ENCODE data around the gene TMEM187. TPM values are rescaled to one million over a fixed set of nuclear protein-coding genes. Genes with fewer than 3 reads are reported as not detected.
"Not testable (repeated sequence)": the region's sequence is repeated elsewhere in the genome, so short reads cannot be mapped to it uniquely, and the experiment has no call there.

The TMEM187 gene
- total RNA-seq, 1 experiment from 2014 or later = 2.8 TPM

DNA sequence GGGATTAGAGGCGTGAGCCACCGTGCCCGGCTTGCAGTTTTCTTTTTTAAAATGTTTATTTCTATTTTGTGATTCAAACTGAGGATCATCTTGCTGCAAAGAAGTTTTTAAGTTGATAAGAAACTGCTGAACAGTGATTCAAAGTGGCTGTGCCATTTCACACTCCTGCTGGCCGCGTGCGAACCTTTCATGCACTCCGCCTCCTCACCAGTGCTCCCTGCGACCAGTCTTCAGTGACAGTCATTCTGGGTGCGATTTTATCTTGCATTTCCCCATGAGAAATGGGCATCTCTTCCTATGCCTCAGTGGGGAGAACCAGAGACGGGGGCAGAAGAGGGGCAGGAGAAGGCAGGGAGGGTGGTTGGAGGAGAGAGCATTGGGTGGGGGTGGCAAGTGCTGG, 21.4 kb downstream of the TMEM187 start:
- TF ChIP-seq, protein P1, sequence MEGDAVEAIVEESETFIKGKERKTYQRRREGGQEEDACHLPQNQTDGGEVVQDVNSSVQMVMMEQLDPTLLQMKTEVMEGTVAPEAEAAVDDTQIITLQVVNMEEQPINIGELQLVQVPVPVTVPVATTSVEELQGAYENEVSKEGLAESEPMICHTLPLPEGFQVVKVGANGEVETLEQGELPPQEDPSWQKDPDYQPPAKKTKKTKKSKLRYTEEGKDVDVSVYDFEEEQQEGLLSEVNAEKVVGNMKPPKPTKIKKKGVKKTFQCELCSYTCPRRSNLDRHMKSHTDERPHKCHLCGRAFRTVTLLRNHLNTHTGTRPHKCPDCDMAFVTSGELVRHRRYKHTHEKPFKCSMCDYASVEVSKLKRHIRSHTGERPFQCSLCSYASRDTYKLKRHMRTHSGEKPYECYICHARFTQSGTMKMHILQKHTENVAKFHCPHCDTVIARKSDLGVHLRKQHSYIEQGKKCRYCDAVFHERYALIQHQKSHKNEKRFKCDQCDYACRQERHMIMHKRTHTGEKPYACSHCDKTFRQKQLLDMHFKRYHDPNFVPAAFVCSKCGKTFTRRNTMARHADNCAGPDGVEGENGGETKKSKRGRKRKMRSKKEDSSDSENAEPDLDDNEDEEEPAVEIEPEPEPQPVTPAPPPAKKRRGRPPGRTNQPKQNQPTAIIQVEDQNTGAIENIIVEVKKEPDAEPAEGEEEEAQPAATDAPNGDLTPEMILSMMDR (conservative IDR thresholded peaks at IDR 0.05; ENCODE audit: low read depth, low read length) = no peak
- TF ChIP-seq EZH2 (IDR thresholded peaks at IDR 0.05; ENCODE audit: borderline replicate concordance, low read depth, low read length, poor library complexity, severe bottlenecking) = no peak

DNA sequence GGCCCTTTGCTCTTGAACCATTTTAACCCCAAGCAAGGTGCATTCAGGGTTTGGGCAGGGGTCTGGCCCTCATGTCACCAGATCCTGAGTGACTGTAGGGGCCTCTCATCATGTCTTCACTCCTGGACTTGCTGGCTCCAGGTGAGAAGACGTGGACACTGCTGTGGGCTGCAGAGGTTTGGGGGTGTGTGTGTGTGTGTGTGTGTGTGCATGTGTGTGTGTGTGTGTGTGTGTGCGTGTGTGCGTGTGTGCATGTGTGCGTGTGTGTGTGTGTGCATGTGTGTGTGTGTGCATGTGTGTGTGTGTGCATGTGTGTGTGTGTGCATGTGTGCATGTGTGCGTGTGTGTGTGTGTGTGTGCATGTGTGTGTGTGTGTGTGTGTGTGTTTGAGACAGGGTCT, 21.8 kb downstream of the TMEM187 start:
- H3K4me1 ChIP-seq (ENCODE audit: insufficient read depth, low read length, poor library complexity, severe bottlenecking); intact Hi-C loops (cut with micrococcal nuclease; ENCODE audit: unreplicated experiment); CTCF ChIA-PET; BruUV-seq (replicated peaks); H3K27me3 ChIP-seq (replicated peaks; ENCODE audit: insufficient read depth, low read depth, low read length, poor library complexity); H3K4me3 ChIP-seq (ENCODE audit: low read depth, low read length, poor library complexity, severe bottlenecking); DNase-seq (ENCODE audit: low spot score); H3K9me3 ChIP-seq (ENCODE audit: low read depth, low read length, poor library complexity, severe bottlenecking); POLR2A ChIA-PET (ENCODE audit: low non-redundant PET); H3K36me3 ChIP-seq (ENCODE audit: insufficient read depth, low read length, poor library complexity, severe bottlenecking); H3K27ac ChIP-seq (ENCODE audit: low read depth, low read length, poor library complexity, severe bottlenecking): not testable (repeated sequence)

More for the DNA sequence above, 21.4 kb downstream of the TMEM187 start:
- Histone ChIP-seq H3K4me1 (ENCODE audit: insufficient read depth, low read length, poor library complexity, severe bottlenecking) (no peaks in the 10 kb centered on the region), H3K9me3 (ENCODE audit: low read depth, low read length, poor library complexity, severe bottlenecking) (no peaks in the 10 kb centered on the region), H3K27me3 (replicated peaks; ENCODE audit: insufficient read depth, low read depth, low read length, poor library complexity) (peaks cover 4% of the 10 kb centered on the region), H3K36me3 (ENCODE audit: insufficient read depth, low read length, poor library complexity, severe bottlenecking) (no peaks in the 10 kb centered on the region), H3K27ac (ENCODE audit: low read depth, low read length, poor library complexity, severe bottlenecking) (no peak overlapping the region), H3K4me3 (ENCODE audit: low read depth, low read length, poor library complexity, severe bottlenecking) (no peak overlapping the region)
- POLR2A ChIA-PET (ENCODE audit: low non-redundant PET) = no interaction called here
- intact Hi-C loops (cut with micrococcal nuclease; ENCODE audit: unreplicated experiment) = no loop called here
- DNase-seq (ENCODE audit: low spot score) = no peak
- CTCF ChIA-PET = no interaction called here
- BruUV-seq (replicated peaks) = no TSS peak

DNA sequence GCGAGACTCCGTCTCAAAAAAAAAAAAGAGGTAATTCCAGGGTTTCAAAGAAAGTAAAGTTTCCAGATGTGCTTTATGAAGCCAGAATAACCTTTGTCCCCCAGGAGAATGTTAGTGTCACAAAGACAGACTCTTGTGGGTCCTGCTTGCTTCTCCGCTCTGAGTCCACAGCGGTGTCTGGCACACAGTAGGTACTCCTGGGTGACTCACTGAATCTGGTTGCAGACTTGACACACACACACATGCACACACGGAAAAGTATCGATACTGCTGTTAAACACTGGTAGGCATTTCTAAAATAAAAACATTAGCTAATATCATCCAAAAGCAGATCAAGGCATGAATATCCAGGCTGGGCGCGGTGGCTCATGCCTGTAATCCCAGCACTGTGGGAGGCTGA, 22.9 kb downstream of the TMEM187 start:
- Histone ChIP-seq H3K27ac (ENCODE audit: low read depth, low read length, poor library complexity, severe bottlenecking) (no peak overlapping the region), H3K4me1 (ENCODE audit: insufficient read depth, low read length, poor library complexity, severe bottlenecking) (no peaks in the 10 kb centered on the region), H3K36me3 (ENCODE audit: insufficient read depth, low read length, poor library complexity, severe bottlenecking) (no peaks in the 10 kb centered on the region), H3K9me3 (ENCODE audit: low read depth, low read length, poor library complexity, severe bottlenecking) (no peaks in the 10 kb centered on the region), H3K4me3 (ENCODE audit: low read depth, low read length, poor library complexity, severe bottlenecking) (no peak overlapping the region), H3K27me3 (replicated peaks; ENCODE audit: insufficient read depth, low read depth, low read length, poor library complexity) (peaks cover 4% of the 10 kb centered on the region)
- POLR2A ChIA-PET (ENCODE audit: low non-redundant PET) = no interaction called here
- no peak for DNase-seq (ENCODE audit: low spot score)
- intact Hi-C loops (cut with micrococcal nuclease; ENCODE audit: unreplicated experiment) = no loop called here
- CTCF ChIA-PET = no interaction called here
- TF ChIP-seq EZH2 (IDR thresholded peaks at IDR 0.05; ENCODE audit: borderline replicate concordance, low read depth, low read length, poor library complexity, severe bottlenecking) = no peak
- TF ChIP-seq, protein P1 (conservative IDR thresholded peaks at IDR 0.05; ENCODE audit: low read depth, low read length) = no peak
- no TSS peak for BruUV-seq (replicated peaks)

DNA sequence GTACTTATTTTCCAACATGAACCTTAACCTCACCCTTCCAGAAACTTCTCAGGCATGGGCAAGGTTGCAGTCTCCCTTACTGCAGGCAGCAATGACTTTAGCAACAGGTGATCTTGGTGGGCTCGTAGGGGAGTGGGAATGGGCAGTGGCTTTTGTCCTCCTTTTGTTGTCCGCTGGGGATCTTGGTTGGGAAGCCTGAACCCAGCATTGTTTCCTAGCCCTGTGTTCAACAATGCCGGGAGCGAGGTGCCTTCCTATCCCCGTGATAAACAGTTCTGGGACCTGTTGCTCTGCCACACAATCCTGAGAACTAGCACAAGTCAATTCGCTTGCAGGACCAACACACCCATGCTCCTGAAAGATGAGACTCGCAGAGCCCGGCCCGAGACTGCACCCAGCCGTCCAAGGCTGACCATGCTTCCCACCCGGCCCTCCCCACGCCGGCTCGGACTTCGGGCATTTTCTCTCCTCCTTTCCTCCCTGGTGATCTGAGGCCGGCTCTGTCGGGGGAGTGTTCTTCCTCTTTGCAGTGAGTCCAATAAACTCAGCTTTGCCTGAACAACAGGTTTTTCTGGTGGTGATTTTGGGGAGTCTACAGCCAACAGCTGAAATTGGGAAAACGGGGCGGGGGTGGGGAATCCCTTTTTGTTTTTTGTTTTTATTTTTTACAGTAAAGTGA, 26.9 kb downstream of the TMEM187 start:
- Histone ChIP-seq H3K4me3 (ENCODE audit: low read depth, low read length, poor library complexity, severe bottlenecking) (no peak overlapping the region), H3K27ac (ENCODE audit: low read depth, low read length, poor library complexity, severe bottlenecking) (no peak overlapping the region), H3K4me1 (ENCODE audit: insufficient read depth, low read length, poor library complexity, severe bottlenecking) (no peaks in the 10 kb centered on the region), H3K9me3 (ENCODE audit: low read depth, low read length, poor library complexity, severe bottlenecking) (no peaks in the 10 kb centered on the region), H3K36me3 (ENCODE audit: insufficient read depth, low read length, poor library complexity, severe bottlenecking) (no peaks in the 10 kb centered on the region), H3K27me3 (replicated peaks; ENCODE audit: insufficient read depth, low read depth, low read length, poor library complexity) (peaks cover 4% of the 10 kb centered on the region)
- intact Hi-C loops (cut with micrococcal nuclease; ENCODE audit: unreplicated experiment) = no loop called here
- TF ChIP-seq, protein P1 (conservative IDR thresholded peaks at IDR 0.05; ENCODE audit: low read depth, low read length) = no peak
- TF ChIP-seq EZH2 (IDR thresholded peaks at IDR 0.05; ENCODE audit: borderline replicate concordance, low read depth, low read length, poor library complexity, severe bottlenecking) = no peak
- no TSS peak for BruUV-seq (replicated peaks)
- POLR2A ChIA-PET (ENCODE audit: low non-redundant PET) = no interaction called here
- DNase-seq (ENCODE audit: low spot score) = no peak
- CTCF ChIA-PET = no interaction called here
